Muscle layer of colon (tissue), 2 donors: ENCODE results near the gene TRIM66.

ENCODE experiments used
- H3K27ac ChIP-seq: one replicate; pipeline ENCODE4 v1.7.0; 2013; ENCODE audit warnings: low read depth, mild to moderate bottlenecking, low read length, moderate library complexity
- H3K27me3 ChIP-seq, 2 donors: one replicate each; pipeline ENCODE4 v1.7.0; 2013; ENCODE audit warnings: low read length in 2 of 2, mild to moderate bottlenecking in 2 of 2; ENCODE audit not compliant: insufficient read depth in 2 of 2, control insufficient read depth in 1 of 2
- H3K36me3 ChIP-seq: one replicate; pipeline ENCODE4 v1.7.0; 2013; ENCODE audit warnings: mild to moderate bottlenecking, low read length; ENCODE audit not compliant: insufficient read depth
- H3K4me1 ChIP-seq: one replicate; pipeline ENCODE4 v1.7.0; 2013; ENCODE audit warnings: mild to moderate bottlenecking, low read length; ENCODE audit not compliant: insufficient read depth
- H3K4me3 ChIP-seq, 2 donors: one replicate each; pipeline ENCODE4 v1.7.0; 2013; ENCODE audit warnings: low read length in 2 of 2, low read depth in 1 of 2, mild to moderate bottlenecking in 1 of 2, moderate library complexity in 1 of 2
- H3K9ac ChIP-seq: one replicate; pipeline ENCODE4 v1.7.0; 2013; ENCODE audit warnings: low read length
- H3K9me3 ChIP-seq: one replicate; pipeline ENCODE4 v1.7.0; 2013; ENCODE audit warnings: mild to moderate bottlenecking, low read length
- donor health status: abdominal sarcoma.
- donor health status: Adenocarcinoma of cecum.

Gene TRIM66

DNA sequence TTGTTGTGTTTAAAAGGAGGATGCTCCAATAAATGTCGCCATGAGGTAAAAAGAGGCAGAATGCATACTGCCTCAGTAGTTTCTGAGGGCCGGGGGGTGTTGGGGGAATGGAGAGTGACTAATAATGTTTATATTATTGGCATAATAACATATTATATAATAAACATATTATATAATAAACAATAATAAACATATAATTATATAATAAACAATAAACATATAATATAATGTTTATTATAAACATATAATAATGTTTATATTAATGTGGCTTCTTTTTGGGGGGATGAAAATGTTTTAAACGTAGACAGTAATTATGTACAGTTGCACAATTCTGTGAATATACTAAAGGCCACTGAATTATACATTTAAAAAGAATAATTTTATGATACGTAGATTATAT, 35.6 kb downstream of the TRIM66 start:
- H3K9me3 ChIP-seq: no peaks in the 10 kb centered on the region
- H3K36me3 ChIP-seq: peaks cover 5% of the 10 kb centered on the region
- no peak overlapping the region for H3K27ac ChIP-seq
- no peaks in the 10 kb centered on the region for H3K27me3 ChIP-seq
- H3K9ac ChIP-seq: no peak overlapping the region
- H3K4me3 ChIP-seq: no peak overlapping the region
- peaks cover under 1% of the 10 kb centered on the region for H3K4me1 ChIP-seq

DNA sequence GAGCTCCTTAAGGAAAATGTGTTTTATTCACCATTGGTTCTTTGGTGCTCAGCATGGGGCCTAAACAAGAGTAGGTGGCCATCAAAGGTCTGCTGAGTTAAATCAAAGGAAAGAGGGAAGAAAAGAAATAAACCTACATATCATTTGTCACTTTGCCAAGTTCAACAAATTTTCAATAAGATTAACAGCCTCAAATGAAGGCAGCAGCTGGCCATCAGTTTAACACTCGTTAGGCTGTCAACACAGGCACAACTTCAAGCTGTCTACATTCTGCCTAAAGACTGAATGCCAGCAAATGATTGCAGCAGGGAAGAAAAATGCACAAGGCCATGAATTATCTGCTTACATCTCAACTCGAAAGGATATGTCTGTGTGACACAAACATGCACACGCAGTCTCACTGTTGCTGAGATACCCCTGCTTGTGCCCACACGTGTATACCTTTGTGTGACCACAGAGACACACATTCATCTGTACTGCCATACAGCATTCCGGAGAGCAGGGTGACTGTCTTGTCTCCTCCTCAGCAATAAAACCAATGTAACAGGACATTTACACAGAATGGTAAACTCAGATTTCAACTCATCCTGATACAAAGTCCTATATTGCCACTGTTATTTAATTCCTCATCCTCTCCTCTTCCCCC, 40.1 kb downstream of the TRIM66 start:
- no peaks in the 10 kb centered on the region for H3K9me3 ChIP-seq
- no peak overlapping the region for H3K4me3 ChIP-seq
- H3K9ac ChIP-seq: no peak overlapping the region
- no peaks in the 10 kb centered on the region for H3K27me3 ChIP-seq
- no peaks in the 10 kb centered on the region for H3K36me3 ChIP-seq
- H3K27ac ChIP-seq: no peak overlapping the region
- H3K4me1 ChIP-seq: no peaks in the 10 kb centered on the region

DNA sequence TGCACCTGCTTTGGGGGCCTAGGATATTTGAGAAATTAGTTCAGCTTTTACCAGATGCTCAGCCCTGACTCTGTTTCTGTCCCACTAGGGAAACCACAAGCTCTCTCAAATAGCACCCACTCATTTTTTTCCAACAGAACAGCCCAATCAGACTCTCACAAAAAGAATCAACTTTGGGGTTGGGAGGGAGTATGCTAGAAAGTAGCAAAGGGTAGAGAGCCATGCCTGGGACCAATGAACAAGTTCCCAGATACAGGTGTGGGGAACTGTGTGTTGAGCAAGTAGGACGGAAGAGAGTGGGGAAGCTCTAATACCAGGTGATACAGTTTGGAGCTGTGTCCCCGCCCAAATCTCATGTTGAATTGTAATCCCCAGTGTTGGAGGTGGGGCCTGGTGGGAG, 41.1 kb downstream of the TRIM66 start:
- Histone ChIP-seq H3K9ac (no peak overlapping the region), H3K9me3 (no peaks in the 10 kb centered on the region), H3K27me3 (no peaks in the 10 kb centered on the region), H3K4me3 (no peak overlapping the region), H3K27ac (no peak overlapping the region), H3K4me1 (no peaks in the 10 kb centered on the region), H3K36me3 (peaks cover 5% of the 10 kb centered on the region)

DNA sequence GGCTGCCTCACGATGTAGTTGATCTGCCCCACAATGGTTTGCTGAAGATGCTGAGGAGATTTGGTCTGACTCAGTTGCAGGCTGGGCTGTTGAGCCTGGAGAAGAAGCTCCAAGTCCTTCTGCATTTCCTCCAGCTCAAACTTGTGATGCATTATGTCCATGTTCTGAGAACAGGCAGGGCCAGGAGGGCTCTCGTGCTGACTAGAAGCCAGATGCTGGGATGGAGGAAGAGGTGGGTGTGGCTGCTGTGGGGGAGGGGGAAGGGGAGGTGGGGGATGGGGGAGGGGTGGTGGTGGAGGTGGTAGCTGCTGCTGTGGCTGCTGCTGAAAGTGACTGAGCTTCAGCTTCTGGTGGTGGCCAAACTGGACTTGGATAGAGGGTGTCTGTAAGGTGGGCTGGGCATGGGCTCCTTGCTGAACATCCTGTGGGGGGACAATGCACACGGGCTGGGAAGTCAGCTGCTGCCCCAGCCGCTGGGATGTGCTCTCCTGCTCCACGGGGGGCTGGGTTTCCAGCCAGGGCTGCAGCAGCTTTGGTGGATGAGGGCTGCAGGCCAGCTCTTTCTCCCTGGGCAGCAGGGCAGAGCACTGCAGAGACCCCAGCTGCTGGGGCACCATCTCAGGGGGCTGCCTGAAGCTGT, 42.1 kb downstream of the TRIM66 start:
- no peak overlapping the region for H3K9ac ChIP-seq
- peaks cover 5% of the 10 kb centered on the region for H3K36me3 ChIP-seq
- H3K4me3 ChIP-seq: no peak overlapping the region
- no peaks in the 10 kb centered on the region for H3K9me3 ChIP-seq
- no peaks in the 10 kb centered on the region for H3K4me1 ChIP-seq
- no peak overlapping the region for H3K27ac ChIP-seq
- no peaks in the 10 kb centered on the region for H3K27me3 ChIP-seq

DNA sequence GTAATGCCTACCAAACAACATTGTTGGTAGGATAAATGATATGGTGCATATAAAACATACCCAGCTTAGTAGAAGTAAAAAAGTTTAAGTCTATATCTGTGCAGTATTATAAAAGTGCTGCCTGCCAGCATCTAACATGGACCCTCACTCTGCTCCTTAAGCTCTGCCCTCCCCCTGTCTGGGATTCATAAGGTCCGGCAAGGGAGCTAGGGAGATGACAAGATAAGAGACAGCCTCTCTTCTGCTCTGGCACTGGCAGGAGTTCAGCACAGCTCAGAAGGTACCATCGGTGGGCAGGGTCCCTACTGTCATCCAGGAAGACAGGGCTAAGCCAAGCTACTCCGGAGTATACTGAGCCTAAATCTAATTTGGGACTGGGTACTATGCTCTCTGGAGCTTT, 42.8 kb downstream of the TRIM66 start:
- no peak overlapping the region for H3K27ac ChIP-seq
- H3K9me3 ChIP-seq: no peaks in the 10 kb centered on the region
- no peak overlapping the region for H3K9ac ChIP-seq
- no peaks in the 10 kb centered on the region for H3K4me1 ChIP-seq
- H3K4me3 ChIP-seq: no peak overlapping the region
- no peaks in the 10 kb centered on the region for H3K27me3 ChIP-seq
- H3K36me3 ChIP-seq: peaks cover 5% of the 10 kb centered on the region

DNA sequence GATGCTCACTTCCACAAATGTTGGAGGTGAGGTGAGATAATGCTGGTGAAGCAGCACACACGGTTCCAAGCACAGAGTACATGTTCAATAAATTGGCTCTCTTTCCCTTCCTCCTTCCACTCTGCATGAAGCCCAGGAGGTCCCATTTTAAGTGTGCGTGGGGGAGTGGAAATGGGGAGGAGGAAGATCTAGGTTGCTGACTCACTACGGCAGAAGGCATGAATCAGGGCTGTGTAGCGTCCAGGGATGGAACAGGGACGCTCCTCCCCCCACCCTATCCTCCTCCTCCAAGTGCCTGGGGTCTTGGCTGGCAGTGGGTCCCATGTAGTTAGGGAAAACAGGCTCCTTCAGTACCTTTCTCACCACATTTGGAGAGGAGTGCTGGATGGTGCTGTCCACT, 44.2 kb downstream of the TRIM66 start:
- Histone ChIP-seq H3K27ac (no peak overlapping the region), H3K36me3 (peaks cover 5% of the 10 kb centered on the region), H3K27me3 (no peaks in the 10 kb centered on the region), H3K9ac (no peak overlapping the region), H3K4me1 (no peaks in the 10 kb centered on the region), H3K9me3 (no peaks in the 10 kb centered on the region), H3K4me3 (no peak overlapping the region)

DNA sequence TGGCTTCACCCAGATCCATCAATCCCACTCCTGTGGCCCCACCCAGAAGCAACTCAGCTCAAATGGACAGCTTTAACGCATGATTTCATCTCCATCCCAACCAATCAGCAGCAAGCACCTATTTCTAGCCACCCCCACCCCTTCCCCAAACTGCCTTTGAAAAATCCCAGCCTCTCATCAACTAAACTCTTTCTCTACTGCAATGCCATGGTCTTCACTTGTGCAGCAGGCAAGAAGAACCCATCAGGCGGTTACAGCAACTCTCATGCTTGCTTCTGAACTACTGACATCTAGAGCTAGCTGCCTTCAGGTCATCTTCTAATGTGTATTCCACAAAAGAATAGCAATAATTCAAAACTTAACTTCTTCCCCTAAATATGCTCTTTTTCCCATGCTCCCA, 46.3 kb downstream of the TRIM66 start:
- H3K4me1 ChIP-seq: no peaks in the 10 kb centered on the region
- no peak overlapping the region for H3K27ac ChIP-seq
- H3K36me3 ChIP-seq: peaks cover 5% of the 10 kb centered on the region
- no peak overlapping the region for H3K4me3 ChIP-seq
- no peaks in the 10 kb centered on the region for H3K27me3 ChIP-seq
- no peak overlapping the region for H3K9ac ChIP-seq
- no peaks in the 10 kb centered on the region for H3K9me3 ChIP-seq

DNA sequence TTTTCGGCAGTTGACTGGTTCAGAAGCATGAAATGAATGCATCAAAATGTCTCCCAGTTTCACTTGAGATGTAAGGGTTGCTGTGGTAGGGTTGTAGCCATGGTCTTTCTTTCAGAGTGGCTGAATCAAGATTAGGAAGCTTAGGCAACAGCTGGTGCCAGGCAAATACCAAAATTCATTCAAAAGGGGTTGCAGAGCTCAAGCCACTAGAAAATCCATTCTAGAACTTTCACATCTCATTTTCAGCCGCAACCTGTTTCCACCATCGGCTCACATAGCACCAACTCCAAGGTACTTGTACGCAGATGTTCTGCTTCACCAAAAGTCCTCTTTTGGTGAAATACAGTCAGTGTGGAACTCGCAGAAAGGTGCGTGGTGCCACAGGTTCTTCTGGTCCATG, 48.0 kb downstream of the TRIM66 start:
- H3K4me1 ChIP-seq: no peaks in the 10 kb centered on the region
- H3K27ac ChIP-seq: no peak overlapping the region
- no peak overlapping the region for H3K4me3 ChIP-seq
- H3K27me3 ChIP-seq: no peaks in the 10 kb centered on the region
- no peak overlapping the region for H3K9ac ChIP-seq
- H3K36me3 ChIP-seq: peaks cover 5% of the 10 kb centered on the region
- no peaks in the 10 kb centered on the region for H3K9me3 ChIP-seq

DNA sequence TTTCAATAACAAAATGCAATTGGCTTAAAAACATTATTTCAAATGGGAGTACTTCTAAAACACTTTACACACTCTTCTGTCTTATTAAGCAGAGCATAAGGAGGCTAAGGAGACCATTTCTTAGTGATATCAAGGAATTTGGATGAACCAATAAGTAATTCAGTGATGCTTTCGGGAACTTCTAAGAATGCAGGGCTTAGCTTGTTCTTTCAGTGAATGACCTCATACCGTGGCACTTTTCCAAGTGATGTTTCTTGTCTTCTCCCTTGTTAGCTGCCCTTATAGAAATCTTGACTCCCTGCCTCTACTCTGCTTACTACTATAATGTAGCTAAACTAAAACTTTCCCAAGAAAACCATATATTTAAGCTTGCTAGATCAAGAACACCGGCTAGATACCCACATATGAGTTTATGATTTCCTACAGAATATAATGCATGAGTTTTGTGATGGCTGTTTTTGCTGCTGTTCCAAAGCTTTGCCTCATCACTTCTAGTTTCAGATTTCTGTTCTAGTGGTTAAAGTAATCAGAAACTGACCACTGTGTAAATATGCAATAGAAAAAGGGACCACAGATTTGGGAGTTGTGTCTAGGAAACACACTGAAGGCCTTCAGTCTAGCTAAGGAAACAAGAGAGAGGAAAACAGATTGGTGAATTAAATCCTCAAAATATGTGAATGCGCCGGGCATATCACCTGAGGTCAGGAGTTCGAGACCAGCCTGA, 50.9 kb downstream of the TRIM66 start:
- H3K27me3 ChIP-seq: no peaks in the 10 kb centered on the region
- H3K9ac ChIP-seq: no peak overlapping the region
- H3K36me3 ChIP-seq: peaks cover under 1% of the 10 kb centered on the region
- no peak overlapping the region for H3K27ac ChIP-seq
- no peak overlapping the region for H3K4me3 ChIP-seq
- H3K4me1 ChIP-seq: no peaks in the 10 kb centered on the region
- no peaks in the 10 kb centered on the region for H3K9me3 ChIP-seq

DNA sequence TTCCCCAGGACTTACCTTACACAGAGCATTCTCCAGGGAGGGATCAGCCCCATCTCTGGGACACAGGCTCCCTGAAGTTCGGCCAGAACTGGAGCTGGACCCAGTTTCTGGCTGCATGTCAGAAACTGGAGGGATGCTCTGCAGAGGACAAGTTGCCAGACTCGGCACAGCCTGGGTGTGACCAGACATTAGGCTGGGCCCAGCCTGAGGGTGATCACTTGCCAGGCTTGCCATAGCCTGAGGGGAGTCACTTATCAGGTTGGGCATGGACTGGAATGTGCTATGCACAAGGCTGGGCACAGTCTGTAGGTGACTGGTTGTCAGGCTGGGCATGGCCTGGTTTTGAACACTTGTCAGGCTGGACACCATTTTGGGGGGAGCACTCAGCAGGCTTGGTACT, 57.8 kb downstream of the TRIM66 start:
- Histone ChIP-seq H3K9me3 (no peaks in the 10 kb centered on the region), H3K9ac (no peak overlapping the region), H3K4me1 (no peaks in the 10 kb centered on the region), H3K27ac (no peak overlapping the region), H3K36me3 (peaks cover 15% of the 10 kb centered on the region), H3K27me3 (no peaks in the 10 kb centered on the region), H3K4me3 (no peak overlapping the region)

DNA sequence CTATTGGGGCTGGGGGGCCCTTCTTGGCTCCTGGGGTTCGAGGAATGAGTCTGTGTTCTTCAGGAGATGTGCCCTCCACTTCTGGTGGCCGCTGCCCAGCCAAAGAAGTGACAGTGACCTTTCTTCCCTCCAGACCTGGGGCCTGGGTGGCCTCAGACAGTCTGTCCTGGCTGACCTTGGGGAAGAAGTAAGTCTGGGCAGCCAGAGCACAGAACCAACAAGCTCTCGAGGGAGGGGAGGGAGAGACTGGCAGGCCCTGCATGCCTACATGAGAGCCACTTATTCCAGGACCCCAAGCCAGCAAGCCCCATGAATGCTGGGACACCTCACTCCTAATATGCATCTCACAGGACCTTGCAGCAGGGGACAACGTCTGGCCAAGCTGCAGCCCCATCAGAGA, 61.3 kb downstream of the TRIM66 start:
- H3K36me3 ChIP-seq: peaks cover 24% of the 10 kb centered on the region

More for the DNA sequence above, 61.3 kb downstream of the TRIM66 start:
- Histone ChIP-seq H3K9me3 (no peaks in the 10 kb centered on the region), H3K27ac (no peak overlapping the region), H3K4me1 (no peaks in the 10 kb centered on the region), H3K9ac (no peak overlapping the region), H3K27me3 (no peaks in the 10 kb centered on the region), H3K4me3 (no peak overlapping the region)
